MM.1S (cell line): ENCODE measurements around the gene ADAMTS19.

ENCODE experiments used
- DNase-seq: peaks from one replicate; pipeline ENCODE4 v3.0.0-alpha.2; 2015
- H2AFZ ChIP-seq: fragments of 300-600 bp; sonication (generic); 2 replicates; pipeline ENCODE4 v1.6.0; 2016; ENCODE audit warnings: antibody characterized with exemption, low read length
- H3F3A ChIP-seq: fragments of 300-600 bp; sonication (generic); 2 replicates; pipeline ENCODE4 v1.6.1; 2016; ENCODE audit warnings: mild to moderate bottlenecking, antibody characterized with exemption, low read length, moderate library complexity, mixed read lengths; ENCODE audit not compliant: insufficient read depth
- H3K27ac ChIP-seq: fragments of 300-600 bp; sonication (generic); 2 replicates; pipeline ENCODE4 v1.5.1; 2016; ENCODE audit warnings: mild to moderate bottlenecking, low read length
- H3K27me3 ChIP-seq: fragments of 300-600 bp; sonication (generic); replicated peaks from 2 replicates; pipeline ENCODE4 v1.6.0; 2016; ENCODE audit warnings: low read length; ENCODE audit not compliant: insufficient read depth
- H3K36me3 ChIP-seq: fragments of 300-600 bp; sonication (generic); replicated peaks from 2 replicates; pipeline ENCODE4 v1.6.1; 2016; ENCODE audit warnings: mild to moderate bottlenecking, low read length, mixed read lengths; ENCODE audit not compliant: insufficient read depth
- H3K4me1 ChIP-seq: fragments of 300-600 bp; sonication (generic); 2 replicates; pipeline ENCODE4 v1.6.1; 2016; ENCODE audit warnings: low read length, mixed read lengths
- H3K4me2 ChIP-seq: fragments of 300-600 bp; sonication (generic); 2 replicates; pipeline ENCODE4 v1.6.0; 2016; ENCODE audit warnings: low read depth, low read length
- H3K4me3 ChIP-seq: fragments of 300-600 bp; sonication (generic); 2 replicates; pipeline ENCODE4 v1.5.1; 2016; ENCODE audit warnings: low read length, mixed read lengths
- H3K79me2 ChIP-seq: fragments of 300-600 bp; sonication (generic); 2 replicates; pipeline ENCODE4 v1.6.1; 2016; ENCODE audit warnings: mixed run types, low read length, mixed read lengths
- H3K9ac ChIP-seq: fragments of 300-600 bp; sonication (generic); 2 replicates; pipeline ENCODE4 v1.6.1; 2016; ENCODE audit warnings: low read length, mixed read lengths
- H3K9me2 ChIP-seq: fragments of 300-600 bp; sonication (generic); replicated peaks from 2 replicates; pipeline ENCODE4 v1.6.1; 2016; ENCODE audit warnings: mild to moderate bottlenecking, low read length, mixed read lengths; ENCODE audit not compliant: insufficient read depth
- H3K9me3 ChIP-seq: fragments of 300-600 bp; sonication (generic); replicated peaks from 2 replicates; pipeline ENCODE4 v1.6.1; 2016; ENCODE audit warnings: mild to moderate bottlenecking, low read length, mixed read lengths; ENCODE audit not compliant: insufficient read depth
- H4K20me1 ChIP-seq: fragments of 300-600 bp; sonication (generic); 2 replicates; pipeline ENCODE4 v1.6.1; 2016; ENCODE audit warnings: mild to moderate bottlenecking, low read length, moderate library complexity, mixed read lengths; ENCODE audit not compliant: insufficient read depth
- EZH2 ChIP-seq: fragments of 300-600 bp; sonication (generic); optimal IDR thresholded peaks from 2 replicates; pipeline ENCODE3; 2017; ENCODE audit warnings: low read depth, mild to moderate bottlenecking, antibody characterized with exemption, low read length, mixed read lengths
- EZH2phosphoT487 ChIP-seq: fragments of 300-600 bp; sonication (generic); IDR thresholded peaks from 2 replicates; pipeline ENCODE4 v1.6.1; 2018; ENCODE audit warnings: antibody characterized with exemption, low read length
- TF ChIP-seq, protein P1 (sequence below): fragments of 300-600 bp; sonication (generic); IDR thresholded peaks from 2 replicates; pipeline ENCODE4 v1.5.1; 2016; ENCODE audit warnings: antibody characterized with exemption, low read length, mixed read lengths

Gene ADAMTS19, protein sequence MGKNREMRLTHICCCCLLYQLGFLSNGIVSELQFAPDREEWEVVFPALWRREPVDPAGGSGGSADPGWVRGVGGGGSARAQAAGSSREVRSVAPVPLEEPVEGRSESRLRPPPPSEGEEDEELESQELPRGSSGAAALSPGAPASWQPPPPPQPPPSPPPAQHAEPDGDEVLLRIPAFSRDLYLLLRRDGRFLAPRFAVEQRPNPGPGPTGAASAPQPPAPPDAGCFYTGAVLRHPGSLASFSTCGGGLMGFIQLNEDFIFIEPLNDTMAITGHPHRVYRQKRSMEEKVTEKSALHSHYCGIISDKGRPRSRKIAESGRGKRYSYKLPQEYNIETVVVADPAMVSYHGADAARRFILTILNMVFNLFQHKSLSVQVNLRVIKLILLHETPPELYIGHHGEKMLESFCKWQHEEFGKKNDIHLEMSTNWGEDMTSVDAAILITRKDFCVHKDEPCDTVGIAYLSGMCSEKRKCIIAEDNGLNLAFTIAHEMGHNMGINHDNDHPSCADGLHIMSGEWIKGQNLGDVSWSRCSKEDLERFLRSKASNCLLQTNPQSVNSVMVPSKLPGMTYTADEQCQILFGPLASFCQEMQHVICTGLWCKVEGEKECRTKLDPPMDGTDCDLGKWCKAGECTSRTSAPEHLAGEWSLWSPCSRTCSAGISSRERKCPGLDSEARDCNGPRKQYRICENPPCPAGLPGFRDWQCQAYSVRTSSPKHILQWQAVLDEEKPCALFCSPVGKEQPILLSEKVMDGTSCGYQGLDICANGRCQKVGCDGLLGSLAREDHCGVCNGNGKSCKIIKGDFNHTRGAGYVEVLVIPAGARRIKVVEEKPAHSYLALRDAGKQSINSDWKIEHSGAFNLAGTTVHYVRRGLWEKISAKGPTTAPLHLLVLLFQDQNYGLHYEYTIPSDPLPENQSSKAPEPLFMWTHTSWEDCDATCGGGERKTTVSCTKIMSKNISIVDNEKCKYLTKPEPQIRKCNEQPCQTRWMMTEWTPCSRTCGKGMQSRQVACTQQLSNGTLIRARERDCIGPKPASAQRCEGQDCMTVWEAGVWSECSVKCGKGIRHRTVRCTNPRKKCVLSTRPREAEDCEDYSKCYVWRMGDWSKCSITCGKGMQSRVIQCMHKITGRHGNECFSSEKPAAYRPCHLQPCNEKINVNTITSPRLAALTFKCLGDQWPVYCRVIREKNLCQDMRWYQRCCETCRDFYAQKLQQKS

DNA sequence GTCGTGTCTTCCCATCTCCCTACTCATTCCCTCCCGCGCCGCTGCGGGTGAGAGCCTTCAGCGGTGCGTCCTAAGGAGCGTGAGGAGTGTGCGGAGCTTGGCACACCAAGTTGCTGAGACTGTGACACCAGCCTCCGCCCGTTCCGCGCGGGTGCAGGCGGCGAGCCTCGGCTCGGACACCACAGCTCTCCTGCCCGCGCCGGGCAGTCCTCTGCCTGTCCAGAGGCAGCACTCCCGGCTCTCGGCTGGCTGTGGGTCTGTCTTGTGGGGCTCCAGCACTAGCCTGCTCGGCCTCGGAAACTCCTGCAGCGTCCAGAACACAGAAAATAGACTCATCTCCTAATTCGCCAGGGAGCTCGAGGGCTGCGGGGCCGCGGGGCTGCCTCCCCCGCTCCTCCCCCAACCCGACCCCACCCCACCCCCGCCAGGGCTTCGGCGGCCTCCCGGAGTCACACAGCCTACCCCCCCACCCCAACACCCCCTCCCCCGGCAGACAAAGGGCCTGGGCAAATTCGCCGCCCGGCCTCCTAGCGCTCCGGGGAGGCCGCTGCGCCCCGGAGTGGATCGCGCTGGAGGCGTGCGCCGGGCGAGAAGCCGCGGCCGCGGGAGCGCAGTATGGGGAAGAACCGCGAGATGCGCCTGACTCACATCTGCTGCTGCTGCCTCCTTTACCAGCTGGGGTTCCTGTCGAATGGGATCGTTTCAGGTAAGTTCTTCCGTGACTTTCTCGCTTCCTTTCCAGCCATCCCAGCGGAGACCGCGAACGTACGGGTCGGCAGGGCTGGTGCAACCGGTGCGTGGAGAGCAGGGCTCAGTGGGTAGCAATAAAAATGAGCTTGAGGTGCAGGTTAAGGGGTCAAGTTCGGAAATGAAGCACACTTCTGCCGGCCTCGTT is at the start of gene ADAMTS19:
TSS of gene ADAMTS19 (plus strand) at position 522 of the 895 bp plus-strand sequence. CDS start at position 616, 94 bp downstream.
- Histone ChIP-seq H3K4me1 (0 out of 2 replicates have a peak, but pooled peaks cover 5% of the 10 kb centered on the region), H3F3A (peaks cover 18% of the 10 kb centered on the region; the same call in 1 of the 2 replicates), H3K27ac (peak within 1 kb of the TSS; percentile 21; the same call in 1 of the 2 replicates), H3K27me3 (no peaks in the 10 kb centered on the region), H4K20me1 (no peaks in the 10 kb centered on the region), H3K9me2 (no peaks in the 10 kb centered on the region), H3K4me3 (peak within 1 kb of the TSS; percentile 66), H3K9me3 (no peaks in the 10 kb centered on the region), H3K9ac (peak within 1 kb of the TSS; percentile 48; the same call in 1 of the 2 replicates), H2AFZ (peak within 1 kb of the TSS; percentile 92), H3K4me2 (peak within 1 kb of the TSS; percentile 99), H3K36me3 (no peaks in the 10 kb centered on the region), H3K79me2 (no peaks in the 10 kb centered on the region)
- peak; percentile 60 for DNase-seq
- TF ChIP-seq EZH2phosphoT487 (no peak), EZH2 (no peak)
- TF ChIP-seq, protein P1, sequence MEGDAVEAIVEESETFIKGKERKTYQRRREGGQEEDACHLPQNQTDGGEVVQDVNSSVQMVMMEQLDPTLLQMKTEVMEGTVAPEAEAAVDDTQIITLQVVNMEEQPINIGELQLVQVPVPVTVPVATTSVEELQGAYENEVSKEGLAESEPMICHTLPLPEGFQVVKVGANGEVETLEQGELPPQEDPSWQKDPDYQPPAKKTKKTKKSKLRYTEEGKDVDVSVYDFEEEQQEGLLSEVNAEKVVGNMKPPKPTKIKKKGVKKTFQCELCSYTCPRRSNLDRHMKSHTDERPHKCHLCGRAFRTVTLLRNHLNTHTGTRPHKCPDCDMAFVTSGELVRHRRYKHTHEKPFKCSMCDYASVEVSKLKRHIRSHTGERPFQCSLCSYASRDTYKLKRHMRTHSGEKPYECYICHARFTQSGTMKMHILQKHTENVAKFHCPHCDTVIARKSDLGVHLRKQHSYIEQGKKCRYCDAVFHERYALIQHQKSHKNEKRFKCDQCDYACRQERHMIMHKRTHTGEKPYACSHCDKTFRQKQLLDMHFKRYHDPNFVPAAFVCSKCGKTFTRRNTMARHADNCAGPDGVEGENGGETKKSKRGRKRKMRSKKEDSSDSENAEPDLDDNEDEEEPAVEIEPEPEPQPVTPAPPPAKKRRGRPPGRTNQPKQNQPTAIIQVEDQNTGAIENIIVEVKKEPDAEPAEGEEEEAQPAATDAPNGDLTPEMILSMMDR = no peak

DNA sequence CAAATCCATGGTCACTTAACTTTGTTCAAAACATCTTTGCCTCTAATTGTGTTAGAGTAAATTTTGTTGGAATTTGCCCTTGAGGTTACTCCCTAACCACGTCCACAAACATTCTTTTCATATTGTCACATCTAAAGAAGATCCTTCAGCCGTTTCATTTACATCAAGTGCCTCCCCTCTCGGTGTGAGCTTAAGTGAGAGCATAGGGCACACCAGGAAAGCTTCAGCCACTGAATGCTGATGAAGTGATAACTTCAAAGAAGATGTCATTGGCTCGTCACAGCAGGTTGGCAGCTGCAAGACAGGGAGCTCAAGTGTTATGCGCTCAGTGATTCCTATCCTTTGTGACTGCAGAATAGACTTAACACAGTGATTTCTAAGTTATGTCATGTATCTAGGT is 49.6 kb upstream of the ADAMTS19 start:
- no peaks in the 10 kb centered on the region for H4K20me1 ChIP-seq
- H3K4me1 ChIP-seq = no peaks in the 10 kb centered on the region
- no peaks in the 10 kb centered on the region for H3K27me3 ChIP-seq
- no peak overlapping the region for H3K4me2 ChIP-seq
- no peaks in the 10 kb centered on the region for H3K36me3 ChIP-seq
- no peak for DNase-seq
- no peak overlapping the region for H3K27ac ChIP-seq
- H3K9me3 ChIP-seq = no peaks in the 10 kb centered on the region
- no peaks in the 10 kb centered on the region for H3K9me2 ChIP-seq
- H3K4me3 ChIP-seq = no peak overlapping the region
- no peak overlapping the region for H3K9ac ChIP-seq
- no peaks in the 10 kb centered on the region for H3F3A ChIP-seq
- H3K79me2 ChIP-seq = no peaks in the 10 kb centered on the region
- TF ChIP-seq, protein P1 = no peak
- no peak for TF ChIP-seq EZH2
- no peak for TF ChIP-seq EZH2phosphoT487
- no peak overlapping the region for H2AFZ ChIP-seq

DNA sequence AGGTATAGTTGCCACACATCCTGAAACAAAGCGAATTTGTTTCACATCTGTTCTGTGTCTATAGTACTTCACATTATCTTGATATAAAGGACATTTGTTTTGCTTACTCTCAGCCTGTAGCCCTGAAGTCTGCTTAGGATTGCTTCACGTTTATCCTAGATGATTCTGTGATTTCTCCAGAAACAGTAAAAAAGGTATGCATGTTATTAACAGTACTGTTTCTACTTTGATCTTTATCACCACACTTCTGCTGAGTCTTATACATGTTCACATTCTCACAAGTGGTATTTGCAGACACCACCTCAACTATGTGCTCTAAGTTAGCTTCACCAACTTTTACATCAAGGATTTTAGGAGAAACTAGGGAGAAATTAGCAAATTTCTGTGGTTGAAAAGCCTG is 47.4 kb upstream of the ADAMTS19 start:
- Histone ChIP-seq H3K27me3 (no peaks in the 10 kb centered on the region), H3K9me3 (no peaks in the 10 kb centered on the region), H3F3A (no peaks in the 10 kb centered on the region), H4K20me1 (no peaks in the 10 kb centered on the region), H3K79me2 (no peaks in the 10 kb centered on the region), H3K4me1 (no peaks in the 10 kb centered on the region), H3K27ac (no peak overlapping the region), H3K4me3 (no peak overlapping the region), H3K4me2 (no peak overlapping the region), H3K9me2 (no peaks in the 10 kb centered on the region), H3K9ac (no peak overlapping the region), H2AFZ (no peak overlapping the region), H3K36me3 (no peaks in the 10 kb centered on the region)
- TF ChIP-seq, protein P1 = no peak
- TF ChIP-seq EZH2phosphoT487 (no peak), EZH2 (no peak)
- no peak for DNase-seq
